Transverse colon (tissue), 4 donors: ENCODE data around the gene TMEM106C.

Experiments used
- CTCF ChIP-seq, 5 experiments: fragments of 200-600 bp in 3 of 5; fragments of 450-650 bp in 2 of 5; sonication (generic) in 3 of 5; IDR thresholded peaks; 1 replicate in 2 of 5; 2 replicates in 3 of 5; pipeline ENCODE4 v1.5.1; 2016 to 2017; ENCODE audit warnings: antibody characterized with exemption in 5 of 5, inconsistent platforms in 3 of 5, mild to moderate bottlenecking in 2 of 5, moderate library complexity in 1 of 5
- POLR2A ChIP-seq: fragments of 450-650 bp; IDR thresholded peaks from one replicate; pipeline ENCODE4 v1.6.1; 2016; ENCODE audit warnings: antibody characterized with exemption, mild to moderate bottlenecking, moderate library complexity
- POLR2AphosphoS5 ChIP-seq, 3 donors: sonication (generic); formaldehyde crosslinking; IDR thresholded peaks; one replicate each; pipeline ENCODE4 v1.6.1; 2016; ENCODE audit warnings: antibody characterized with exemption in 3 of 3

DNA sequence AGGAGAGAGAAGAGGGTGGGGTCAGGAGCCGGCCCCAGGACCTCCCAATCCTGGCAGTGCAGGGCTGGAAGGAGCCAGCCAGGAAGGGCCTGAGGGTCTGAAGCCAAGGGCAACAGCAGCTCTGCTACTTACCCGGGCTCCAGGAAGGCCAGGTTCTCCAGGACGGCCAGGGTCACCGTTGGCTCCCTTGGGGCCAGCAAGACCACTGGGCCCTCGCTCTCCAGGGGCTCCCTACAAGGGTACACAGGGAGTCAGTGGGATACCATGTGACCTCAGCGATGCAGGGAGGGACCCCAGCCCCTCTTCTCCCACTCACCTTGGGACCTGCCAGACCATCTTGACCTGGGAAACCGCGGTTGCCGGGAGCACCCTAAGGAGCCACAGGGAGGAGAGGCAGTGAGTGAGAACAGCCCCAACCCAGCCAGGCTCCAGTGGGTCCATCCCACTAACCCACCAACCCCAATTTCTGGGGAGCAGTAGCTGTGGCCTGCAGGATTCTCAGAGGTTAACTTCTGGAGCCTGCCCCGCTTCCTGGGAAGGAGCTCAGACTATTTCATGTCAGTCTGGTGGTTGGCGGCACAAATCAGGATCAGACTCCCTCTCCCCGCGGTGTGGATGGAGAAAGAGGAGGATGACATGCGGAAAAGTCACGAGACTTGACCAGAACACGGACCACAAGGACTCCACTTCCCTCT lies 22.3 kb downstream of the TMEM106C start:
- no peak for TF ChIP-seq CTCF (IDR thresholded peaks at IDR 0.05)
- TF ChIP-seq POLR2A = no peak
- TF ChIP-seq POLR2AphosphoS5 (IDR thresholded peaks at IDR 0.05) = no peak
